H1 (cell line): ENCODE measurements around the gene TBRG4.

Source experiments
- ATF2 ChIP-seq: IDR thresholded peaks from 2 replicates; pipeline ENCODE4 v1.6.1; 2012; ENCODE audit warnings: low read length, inconsistent platforms
- ATF3 ChIP-seq: IDR thresholded peaks from 2 replicates; pipeline ENCODE4 v1.6.1; 2011; ENCODE audit warnings: low read depth, mild to moderate bottlenecking, low read length; ENCODE audit not compliant: insufficient read depth
- CTCF ChIP-seq, 3 experiments: IDR thresholded peaks; 1 replicate in 2 of 3; 2 replicates in 1 of 3; pipeline versions ENCODE4 v1.5.1 to v1.6.1; 2011; ENCODE audit warnings: low read length in 3 of 3, mild to moderate bottlenecking in 3 of 3, inconsistent platforms in 2 of 3, low read depth in 1 of 3, moderate library complexity in 1 of 3; ENCODE audit not compliant: insufficient read depth in 1 of 3; ENCODE audit errors: control extremely low read depth in 1 of 3
- EZH2 ChIP-seq: fragments of 200-600 bp; sonication (generic); IDR thresholded peaks from 2 replicates; pipeline ENCODE4 v1.7.1; 2012; ENCODE audit warnings: low read depth, mild to moderate bottlenecking, moderate library complexity, low read length, inconsistent platforms; ENCODE audit not compliant: severe bottlenecking
- HDAC2 ChIP-seq, 2 experiments: fragments of 300-600 bp in 1 of 2; sonication (generic) in 1 of 2; IDR thresholded peaks; 2 replicates each; pipeline ENCODE4 v1.6.1; 2011 to 2012; ENCODE audit warnings: low read depth in 2 of 2, low read length in 2 of 2, mild to moderate bottlenecking in 2 of 2, moderate library complexity in 2 of 2, borderline replicate concordance in 1 of 2, inconsistent platforms in 1 of 2
- HDAC6 ChIP-seq: IDR thresholded peaks from one replicate; pipeline ENCODE4 v1.7.1; 2012; ENCODE audit warnings: low read depth, mild to moderate bottlenecking, inconsistent platforms, low read length, moderate library complexity
- NRF1 ChIP-seq: IDR thresholded peaks from 2 replicates; pipeline ENCODE4 v1.6.1; 2011; ENCODE audit warnings: mild to moderate bottlenecking, low read depth, low read length, improper control_type of control experiment
- POLR2A ChIP-seq, 2 experiments: IDR thresholded peaks; 1 replicate in 1 of 2; 2 replicates in 1 of 2; pipeline ENCODE4 v1.6.1; 2011; ENCODE audit warnings: low read depth in 2 of 2, low read length in 2 of 2, mild to moderate bottlenecking in 2 of 2; ENCODE audit errors: control extremely low read depth in 1 of 2
- RAD21 ChIP-seq, 2 experiments: IDR thresholded peaks in 1 of 2; conservative IDR thresholded peaks in 1 of 2; 2 replicates each; pipeline ENCODE4 v1.6.1; 2011; ENCODE audit warnings: low read depth in 2 of 2, low read length in 2 of 2, improper control_type of control experiment in 1 of 2, inconsistent platforms in 1 of 2, mild to moderate bottlenecking in 1 of 2, moderate library complexity in 1 of 2
- SIN3A ChIP-seq, 2 experiments: IDR thresholded peaks in 1 of 2; conservative IDR thresholded peaks in 1 of 2; 2 replicates each; pipeline ENCODE4 v1.6.1; 2011 to 2012; ENCODE audit warnings: low read length in 2 of 2, improper control_type of control experiment in 1 of 2, low read depth in 1 of 2, mild to moderate bottlenecking in 1 of 2
- TAF1 ChIP-seq: IDR thresholded peaks from 2 replicates; pipeline ENCODE4 v1.6.1; 2011; ENCODE audit warnings: mild to moderate bottlenecking, low read depth, low read length

- TF ChIP-seq HDAC2 (IDR thresholded peaks at IDR 0.05; ENCODE audit: borderline replicate concordance in 1 of 2, low read depth in 2 of 2, low read length in 2 of 2) = no peak
- TF ChIP-seq SIN3A (conservative IDR thresholded peaks at IDR 0.05 in 1 of 2, IDR thresholded peaks at IDR 0.05 in 1 of 2; ENCODE audit: low read depth in 1 of 2, low read length in 2 of 2) = no peak
- no peak for TF ChIP-seq HDAC6
- TF ChIP-seq ATF2 = no peak
- TF ChIP-seq NRF1 = no peak
- no peak for TF ChIP-seq CTCF (IDR thresholded peaks at IDR 0.05; ENCODE audit: control extremely low read depth in 1 of 3, insufficient read depth in 1 of 3, low read depth in 1 of 3, low read length in 3 of 3)
- no peak for TF ChIP-seq RAD21 (IDR thresholded peaks at IDR 0.05 in 1 of 2, conservative IDR thresholded peaks at IDR 0.05 in 1 of 2; ENCODE audit: low read depth in 2 of 2, low read length in 2 of 2)
- TF ChIP-seq EZH2 = no peak
- no peak for TF ChIP-seq TAF1
- no peak for TF ChIP-seq POLR2A (IDR thresholded peaks at IDR 0.05; ENCODE audit: control extremely low read depth in 1 of 2, low read depth in 2 of 2, low read length in 2 of 2)
- TF ChIP-seq ATF3 = no peak
Observed at GRCh38 chr7:45155941-45156340, 44.4 kb upstream of the TBRG4 start.
